Stimulated activated effector memory CD8-positive, alpha-beta T cell treated with anti-CD3 and anti-CD28 coated beads, Interleukin-12 subunit alpha, Interleukin-12 subunit beta, amount 100 ng/mL, for 72 hours (primary cell): ENCODE measurements around the gene LAD1.

ENCODE experiments used
- ATAC-seq: fragments of 150-1000 bp; cut with Tn5 transposase; 2 replicates; pipeline ENCODE4 v1.10.0; 2021
- DNase-seq, 2 donors: peaks; one replicate each; pipeline ENCODE4 v3.0.0; 2021 to 2022; ENCODE audit warnings: low spot score in 2 of 2
- H3K27ac Mint-ChIP-seq: one replicate; pipeline ENCODE4 v1.8.0; 2022; ENCODE audit warnings: mild to moderate bottlenecking, mixed read lengths
- H3K36me3 Mint-ChIP-seq: one replicate; pipeline ENCODE4 v1.8.0; 2022; ENCODE audit warnings: mild to moderate bottlenecking, mixed read lengths
- H3K4me1 Mint-ChIP-seq: one replicate; pipeline ENCODE4 v1.8.0; 2022; ENCODE audit warnings: mixed read lengths
- H3K4me3 Mint-ChIP-seq: one replicate; pipeline ENCODE4 v1.8.0; 2022; ENCODE audit warnings: mild to moderate bottlenecking, mixed read lengths
- H3K9me3 Mint-ChIP-seq: one replicate; pipeline ENCODE4 v1.8.0; 2022; ENCODE audit warnings: mixed read lengths

LAD1 gene

GRCh38 chr1:201404722-201405483 lies 5.8 kb upstream of the LAD1 start:
- no peak overlapping the region for H3K27ac Mint-ChIP-seq
- peaks cover 6% of the 10 kb centered on the region for H3K4me1 Mint-ChIP-seq
- no peaks in the 10 kb centered on the region for H3K9me3 Mint-ChIP-seq
- no peak overlapping the region for H3K4me3 Mint-ChIP-seq
- no peak for DNase-seq
- no peak for ATAC-seq
- peaks cover 5% of the 10 kb centered on the region for H3K36me3 Mint-ChIP-seq

GRCh38 chr1:201404055-201404454 lies 4.9 kb upstream of the LAD1 start:
- Mint-ChIP-seq H3K27ac (no peak overlapping the region), H3K36me3 (no peaks in the 10 kb centered on the region), H3K4me1 (peaks cover 6% of the 10 kb centered on the region), H3K4me3 (no peak overlapping the region), H3K9me3 (no peaks in the 10 kb centered on the region)
- DNase-seq (no peak), ATAC-seq (no peak)

- H3K4me1 Mint-ChIP-seq = peaks cover 4% of the 10 kb centered on the region
- H3K4me3 Mint-ChIP-seq = no peak overlapping the region
- no peak for ATAC-seq
- no peaks in the 10 kb centered on the region for H3K36me3 Mint-ChIP-seq
- no peak overlapping the region for H3K27ac Mint-ChIP-seq
- H3K9me3 Mint-ChIP-seq = no peaks in the 10 kb centered on the region
- no peak for DNase-seq
Observed at GRCh38 chr1:201403359-201403758, 4.2 kb upstream of the LAD1 start.

- Mint-ChIP-seq H3K27ac (no peak overlapping the region), H3K9me3 (no peaks in the 10 kb centered on the region), H3K4me1 (no peaks in the 10 kb centered on the region), H3K4me3 (no peak overlapping the region), H3K36me3 (no peaks in the 10 kb centered on the region)
- no peak for DNase-seq
- no peak for ATAC-seq
Observed at GRCh38 chr1:201401700-201402099, 2.6 kb upstream of the LAD1 start.

GRCh38 chr1:201400852-201401230 lies 1.7 kb upstream of the LAD1 start:
- H3K4me3 Mint-ChIP-seq = no peak overlapping the region
- no peaks in the 10 kb centered on the region for H3K4me1 Mint-ChIP-seq
- no peak for DNase-seq
- no peaks in the 10 kb centered on the region for H3K36me3 Mint-ChIP-seq
- no peak for ATAC-seq
- no peaks in the 10 kb centered on the region for H3K9me3 Mint-ChIP-seq
- no peak overlapping the region for H3K27ac Mint-ChIP-seq

- no peak overlapping the region for H3K4me3 Mint-ChIP-seq
- no peaks in the 10 kb centered on the region for H3K4me1 Mint-ChIP-seq
- no peaks in the 10 kb centered on the region for H3K36me3 Mint-ChIP-seq
- H3K27ac Mint-ChIP-seq = no peak overlapping the region
- no peaks in the 10 kb centered on the region for H3K9me3 Mint-ChIP-seq
- DNase-seq (no peak), ATAC-seq (no peak)
Observed at GRCh38 chr1:201400212-201400851, 1.2 kb upstream of the LAD1 start.

GRCh38 chr1:201399352-201400126 lies 415 bp upstream of the LAD1 start:
- Mint-ChIP-seq H3K4me1 (no peaks in the 10 kb centered on the region), H3K36me3 (no peaks in the 10 kb centered on the region), H3K27ac (no peak overlapping the region), H3K4me3 (no peak overlapping the region), H3K9me3 (no peaks in the 10 kb centered on the region)
- no peak for ATAC-seq
- DNase-seq = no peak

- H3K36me3 Mint-ChIP-seq = no peaks in the 10 kb centered on the region
Observed at GRCh38 chr1:201397675-201398074, 1.4 kb downstream of the LAD1 start.

GRCh38 chr1:201396861-201397464 lies 2.2 kb downstream of the LAD1 start:
- Mint-ChIP-seq H3K9me3 (no peaks in the 10 kb centered on the region), H3K4me1 (peaks cover 5% of the 10 kb centered on the region), H3K36me3 (no peaks in the 10 kb centered on the region), H3K4me3 (no peak overlapping the region), H3K27ac (no peak overlapping the region)
- ATAC-seq = no peak
- DNase-seq = no peak

More at GRCh38 chr1:201397675-201398074, 1.4 kb downstream of the LAD1 start:
- Mint-ChIP-seq H3K4me3 (no peak overlapping the region), H3K4me1 (no peaks in the 10 kb centered on the region), H3K27ac (no peak overlapping the region), H3K9me3 (no peaks in the 10 kb centered on the region)
- ATAC-seq (no peak), DNase-seq (no peak)

- Mint-ChIP-seq H3K36me3 (no peaks in the 10 kb centered on the region), H3K27ac (no peak overlapping the region), H3K9me3 (no peaks in the 10 kb centered on the region), H3K4me1 (peaks cover 5% of the 10 kb centered on the region), H3K4me3 (no peak overlapping the region)
- DNase-seq (no peak), ATAC-seq (no peak)
Observed at GRCh38 chr1:201395936-201396335, 3.2 kb downstream of the LAD1 start.

GRCh38 chr1:201394591-201394990 lies 4.5 kb downstream of the LAD1 start:
- Mint-ChIP-seq H3K4me1 (peaks cover 5% of the 10 kb centered on the region), H3K27ac (no peak overlapping the region), H3K36me3 (no peaks in the 10 kb centered on the region), H3K4me3 (no peak overlapping the region), H3K9me3 (no peaks in the 10 kb centered on the region)
- no peak for ATAC-seq
- DNase-seq = no peak

GRCh38 chr1:201393076-201393475 lies 6.0 kb downstream of the LAD1 start:
- no peaks in the 10 kb centered on the region for H3K36me3 Mint-ChIP-seq
- H3K27ac Mint-ChIP-seq = no peak overlapping the region
- no peak for ATAC-seq

GRCh38 chr1:201391651-201392511 lies 7.2 kb downstream of the LAD1 start:
- Mint-ChIP-seq H3K27ac (no peak overlapping the region), H3K9me3 (no peaks in the 10 kb centered on the region), H3K36me3 (no peaks in the 10 kb centered on the region), H3K4me3 (no peak overlapping the region), H3K4me1 (peaks cover 5% of the 10 kb centered on the region)
- no peak for ATAC-seq
- no peak for DNase-seq

More at GRCh38 chr1:201393076-201393475, 6.0 kb downstream of the LAD1 start:
- DNase-seq = no peak
- Mint-ChIP-seq H3K9me3 (no peaks in the 10 kb centered on the region), H3K4me3 (no peak overlapping the region), H3K4me1 (peaks cover 5% of the 10 kb centered on the region)

GRCh38 chr1:201391225-201391624 lies 7.9 kb downstream of the LAD1 start:
- Mint-ChIP-seq H3K27ac (no peak overlapping the region), H3K9me3 (no peaks in the 10 kb centered on the region), H3K36me3 (no peaks in the 10 kb centered on the region), H3K4me1 (peaks cover 5% of the 10 kb centered on the region), H3K4me3 (no peak overlapping the region)
- no peak for ATAC-seq
- DNase-seq = no peak

GRCh38 chr1:201389051-201389450 lies 10.1 kb downstream of the LAD1 start:
- Mint-ChIP-seq H3K9me3 (no peaks in the 10 kb centered on the region), H3K36me3 (no peaks in the 10 kb centered on the region), H3K4me3 (no peak overlapping the region), H3K27ac (no peak overlapping the region), H3K4me1 (peaks cover 5% of the 10 kb centered on the region)
- ATAC-seq (no peak), DNase-seq (no peak)
